NCI-H526 treated with DMSO at 0.1 percent for 48 hours (cell line): Measurements from ENCODE around the gene NDUFA6.
A peak's percentile ranks its signal among the peaks of the same experiment; 100 is the strongest.
"Not testable (repeated sequence)": the region's sequence is repeated elsewhere in the genome, so short reads cannot be mapped to it uniquely, and the experiment has no call there.

Experiments
- DNase-seq: peaks from one replicate; lab custom pipeline; 2025; lab: John Stamatoyannopoulos, UW

Gene NDUFA6

GRCh38 chr22:42112793-42113192 is 22.2 kb upstream of the NDUFA6 start:
- DNase-seq = not testable (repeated sequence)

- DNase-seq = no peak
Measured at GRCh38 chr22:42111798-42112197, 21.2 kb upstream of the NDUFA6 start.

- DNase-seq = no peak
Measured at GRCh38 chr22:42108848-42109247, 18.3 kb upstream of the NDUFA6 start.

GRCh38 chr22:42104332-42104860 is 13.8 kb upstream of the NDUFA6 start:
- DNase-seq = not testable (repeated sequence)

- no peak for DNase-seq
Measured at GRCh38 chr22:42101199-42101598, 10.6 kb upstream of the NDUFA6 start.

- no peak for DNase-seq
Measured at GRCh38 chr22:42091455-42091782, 847 bp upstream of the NDUFA6 start.

GRCh38 chr22:42086051-42086450 is 4.5 kb downstream of the NDUFA6 start:
- no peak for DNase-seq

GRCh38 chr22:42084874-42085273 is 5.7 kb downstream of the NDUFA6 start:
- no peak for DNase-seq

- DNase-seq = no peak
Measured at GRCh38 chr22:42083119-42083518, 7.5 kb downstream of the NDUFA6 start.

GRCh38 chr22:42080287-42080686 is 10.3 kb downstream of the NDUFA6 start:
- no peak for DNase-seq

- peak; percentile 90 for DNase-seq
Measured at GRCh38 chr22:42079319-42080251, 11.0 kb downstream of the NDUFA6 start, which contains the start of gene SMDT1. Gene SMDT1 (plus strand): TSS chr22:42079700. CDS start chr22:42079769, 69 bp downstream.

- no peak for DNase-seq
Measured at GRCh38 chr22:42078469-42079318, 11.9 kb downstream of the NDUFA6 start.

- DNase-seq = no peak
Measured at GRCh38 chr22:42077486-42078125, 13.0 kb downstream of the NDUFA6 start.

- no peak for DNase-seq
Measured at GRCh38 chr22:42076764-42077485, 13.6 kb downstream of the NDUFA6 start.

GRCh38 chr22:42074846-42075676 is 15.5 kb downstream of the NDUFA6 start:
- no peak for DNase-seq

GRCh38 chr22:42074132-42074811 is 16.3 kb downstream of the NDUFA6 start, which contains the start of gene PHETA2:
Gene PHETA2 (plus strand): TSS chr22:42074248. CDS start chr22:42077294, 3,046 bp downstream.
- DNase-seq = no peak

- DNase-seq = no peak
Measured at GRCh38 chr22:42073621-42074041, 16.9 kb downstream of the NDUFA6 start.

- no peak for DNase-seq
Measured at GRCh38 chr22:42072606-42073330, 17.8 kb downstream of the NDUFA6 start.

GRCh38 chr22:42071508-42071907 is 19.1 kb downstream of the NDUFA6 start:
- DNase-seq = not testable (repeated sequence)
